SU-DHL-6 (cell line): ENCODE results near the gene NRP1.
"Not testable (repeated sequence)": the region's sequence is repeated elsewhere in the genome, so short reads cannot be mapped to it uniquely, and the experiment has no call there.

Experiments
- H2AFZ ChIP-seq: fragments of 200-600 bp; sonication (generic); 2 replicates; pipeline ENCODE4 v1.6.1; 2014; ENCODE audit warnings: low read depth, mild to moderate bottlenecking, moderate library complexity, mixed read lengths, antibody characterized with exemption, low read length; ENCODE audit not compliant: severe bottlenecking
- H3F3A ChIP-seq: fragments of 200-600 bp; shearing (Covaris generic); 2 replicates; pipeline ENCODE4 v1.6.0; 2016; ENCODE audit warnings: antibody characterized with exemption, mild to moderate bottlenecking; ENCODE audit not compliant: insufficient read depth
- H3K27ac ChIP-seq: fragments of 200-600 bp; sonication (generic); 2 replicates; pipeline ENCODE4 v1.5.1; 2016; ENCODE audit warnings: low read depth, mild to moderate bottlenecking, low read length, moderate library complexity, mixed read lengths
- H3K27me3 ChIP-seq: fragments of 200-600 bp; sonication (generic), shearing (Covaris generic); 2 replicates; pipeline ENCODE4 v1.6.0; 2014; ENCODE audit warnings: mild to moderate bottlenecking, low read length
- H3K36me3 ChIP-seq: fragments of 200-600 bp; sonication (generic); 2 replicates; pipeline ENCODE4 v1.6.1; 2014; ENCODE audit warnings: mild to moderate bottlenecking, low read length, mixed read lengths
- H3K4me2 ChIP-seq: fragments of 300-600, 200-600 bp; shearing (Covaris generic), sonication (generic); 2 replicates; pipeline ENCODE4 v1.6.0; 2014; ENCODE audit warnings: low read length, low read depth, mild to moderate bottlenecking; ENCODE audit not compliant: poor library complexity, severe bottlenecking
- H3K4me3 ChIP-seq: fragments of 200-600 bp; sonication (generic); 2 replicates; pipeline ENCODE4 v1.5.1; 2014; ENCODE audit warnings: antibody characterized with exemption, low read length, mild to moderate bottlenecking, mixed read lengths; ENCODE audit not compliant: insufficient read depth, poor library complexity, severe bottlenecking
- H3K79me2 ChIP-seq: fragments of 200-600 bp; sonication (generic); 2 replicates; pipeline ENCODE4 v1.6.1; 2014; ENCODE audit warnings: mild to moderate bottlenecking, low read length, moderate library complexity; ENCODE audit not compliant: insufficient read depth
- H3K9ac ChIP-seq: fragments of 200-600 bp; sonication (generic); 2 replicates; pipeline ENCODE4 v1.7.0; 2014; ENCODE audit warnings: mild to moderate bottlenecking, low read length
- H3K9me2 ChIP-seq: fragments of 200-600 bp; sonication (generic); replicated peaks from 2 replicates; pipeline ENCODE4 v1.6.1; 2014; ENCODE audit warnings: low read length; ENCODE audit not compliant: insufficient read depth
- H3K9me3 ChIP-seq: fragments of 200-600 bp; sonication (generic); 2 replicates; pipeline ENCODE4 v1.6.1; 2014; ENCODE audit warnings: low read length, mixed read lengths; ENCODE audit not compliant: insufficient read depth
- H4K20me1 ChIP-seq: fragments of 200-600 bp; sonication (generic); 2 replicates; pipeline ENCODE4 v1.6.1; 2014; ENCODE audit warnings: low read depth, mild to moderate bottlenecking, antibody characterized with exemption, low read length, moderate library complexity, mixed read lengths
- EZH2phosphoT487 ChIP-seq: fragments of 200-600 bp; sonication (generic), shearing (Covaris generic); conservative IDR thresholded peaks from 2 replicates; pipeline ENCODE4 v1.6.1; 2018; ENCODE audit warnings: mild to moderate bottlenecking, antibody characterized with exemption, low read length, moderate library complexity, mixed read lengths
- TF ChIP-seq, protein P1 (sequence below): fragments of 200-600 bp; sonication (generic); IDR thresholded peaks from one replicate; pipeline ENCODE4 v1.5.1; 2017; ENCODE audit warnings: antibody characterized with exemption, mild to moderate bottlenecking, low read length, moderate library complexity; ENCODE audit not compliant: insufficient read depth, poor library complexity, severe bottlenecking

The NRP1 gene

DNA sequence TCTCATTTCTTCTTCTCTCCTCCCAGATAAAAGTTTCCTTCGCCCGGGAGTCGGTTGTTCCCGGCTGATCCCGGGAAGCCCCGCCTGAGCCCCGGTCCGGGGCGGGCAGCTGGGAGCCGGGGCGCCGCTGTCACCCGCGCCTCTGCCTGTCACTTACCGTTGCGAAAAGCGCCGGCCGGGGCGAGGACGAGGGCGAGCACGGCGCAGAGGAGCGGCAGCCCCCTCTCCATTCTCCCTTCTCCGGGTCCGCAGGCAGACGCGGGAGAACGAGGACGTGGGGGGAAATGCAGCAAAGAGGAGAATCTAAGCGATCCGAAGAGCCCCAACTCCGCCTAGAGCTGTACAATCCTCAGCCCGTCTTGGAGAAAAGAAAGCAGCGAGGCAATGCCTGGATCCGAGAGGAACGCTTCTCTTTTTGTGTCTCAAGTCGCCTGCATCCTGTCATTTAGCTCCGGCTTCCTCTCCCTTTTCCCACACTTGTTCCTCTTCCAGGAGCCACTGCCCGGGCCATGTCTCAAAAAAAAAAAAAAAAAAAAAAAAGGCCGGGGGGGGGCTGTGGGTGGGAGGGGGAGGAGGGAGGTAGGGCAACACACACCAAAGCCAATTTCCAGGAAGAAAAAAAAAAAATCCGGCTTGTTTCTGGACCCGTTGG lies at the start of gene NRP1:
Gene NRP1 (minus strand): TSS at position 515 of the 652 bp plus-strand sequence. CDS start 285 bp downstream, at position 230.
- H3K9ac ChIP-seq, result no peak within 1 kb of the TSS
- H3K4me2 ChIP-seq, result no peak within 1 kb of the TSS
- no peaks in the 10 kb centered on the region for H3K36me3 ChIP-seq
- no peak within 1 kb of the TSS for H2AFZ ChIP-seq
- H3K9me3 ChIP-seq, result no peaks in the 10 kb centered on the region
- no peaks in the 10 kb centered on the region for H3K79me2 ChIP-seq
- H3K9me2 ChIP-seq, result no peaks in the 10 kb centered on the region
- no peak within 1 kb of the TSS for H3K27ac ChIP-seq
- H3K4me3 ChIP-seq, result no peak within 1 kb of the TSS
- TF ChIP-seq EZH2phosphoT487, result no peak
- TF ChIP-seq, protein P1, sequence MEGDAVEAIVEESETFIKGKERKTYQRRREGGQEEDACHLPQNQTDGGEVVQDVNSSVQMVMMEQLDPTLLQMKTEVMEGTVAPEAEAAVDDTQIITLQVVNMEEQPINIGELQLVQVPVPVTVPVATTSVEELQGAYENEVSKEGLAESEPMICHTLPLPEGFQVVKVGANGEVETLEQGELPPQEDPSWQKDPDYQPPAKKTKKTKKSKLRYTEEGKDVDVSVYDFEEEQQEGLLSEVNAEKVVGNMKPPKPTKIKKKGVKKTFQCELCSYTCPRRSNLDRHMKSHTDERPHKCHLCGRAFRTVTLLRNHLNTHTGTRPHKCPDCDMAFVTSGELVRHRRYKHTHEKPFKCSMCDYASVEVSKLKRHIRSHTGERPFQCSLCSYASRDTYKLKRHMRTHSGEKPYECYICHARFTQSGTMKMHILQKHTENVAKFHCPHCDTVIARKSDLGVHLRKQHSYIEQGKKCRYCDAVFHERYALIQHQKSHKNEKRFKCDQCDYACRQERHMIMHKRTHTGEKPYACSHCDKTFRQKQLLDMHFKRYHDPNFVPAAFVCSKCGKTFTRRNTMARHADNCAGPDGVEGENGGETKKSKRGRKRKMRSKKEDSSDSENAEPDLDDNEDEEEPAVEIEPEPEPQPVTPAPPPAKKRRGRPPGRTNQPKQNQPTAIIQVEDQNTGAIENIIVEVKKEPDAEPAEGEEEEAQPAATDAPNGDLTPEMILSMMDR, result no peak
- no peaks in the 10 kb centered on the region for H3F3A ChIP-seq
- no peaks in the 10 kb centered on the region for H4K20me1 ChIP-seq
- H3K27me3 ChIP-seq, result no peaks in the 10 kb centered on the region

DNA sequence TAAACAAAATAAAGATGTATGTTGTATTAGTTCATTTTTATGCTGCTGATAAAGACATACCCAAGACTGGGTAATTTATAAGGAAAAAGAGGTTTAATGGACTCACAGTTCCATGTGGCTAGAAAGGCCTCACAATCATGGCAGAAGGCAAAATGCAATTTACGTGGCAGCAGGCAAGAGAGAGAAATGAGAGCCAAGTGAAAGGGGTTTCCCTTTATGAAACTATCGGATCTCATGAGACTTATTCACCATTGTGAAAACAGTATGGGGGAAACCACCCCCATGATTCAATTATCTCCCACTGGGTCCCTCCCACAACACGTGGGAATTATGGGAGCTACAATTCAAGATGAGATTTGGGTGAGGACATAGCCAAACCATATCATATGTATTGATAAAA lies 49.7 kb upstream of the NRP1 start:
- not testable (repeated sequence) for H4K20me1 ChIP-seq, H3K27me3 ChIP-seq, H3K27ac ChIP-seq, H3K9ac ChIP-seq, H3K36me3 ChIP-seq, H3K79me2 ChIP-seq, H3K9me2 ChIP-seq, H3F3A ChIP-seq, H3K9me3 ChIP-seq, H3K4me3 ChIP-seq, H3K4me2 ChIP-seq, H2AFZ ChIP-seq

DNA sequence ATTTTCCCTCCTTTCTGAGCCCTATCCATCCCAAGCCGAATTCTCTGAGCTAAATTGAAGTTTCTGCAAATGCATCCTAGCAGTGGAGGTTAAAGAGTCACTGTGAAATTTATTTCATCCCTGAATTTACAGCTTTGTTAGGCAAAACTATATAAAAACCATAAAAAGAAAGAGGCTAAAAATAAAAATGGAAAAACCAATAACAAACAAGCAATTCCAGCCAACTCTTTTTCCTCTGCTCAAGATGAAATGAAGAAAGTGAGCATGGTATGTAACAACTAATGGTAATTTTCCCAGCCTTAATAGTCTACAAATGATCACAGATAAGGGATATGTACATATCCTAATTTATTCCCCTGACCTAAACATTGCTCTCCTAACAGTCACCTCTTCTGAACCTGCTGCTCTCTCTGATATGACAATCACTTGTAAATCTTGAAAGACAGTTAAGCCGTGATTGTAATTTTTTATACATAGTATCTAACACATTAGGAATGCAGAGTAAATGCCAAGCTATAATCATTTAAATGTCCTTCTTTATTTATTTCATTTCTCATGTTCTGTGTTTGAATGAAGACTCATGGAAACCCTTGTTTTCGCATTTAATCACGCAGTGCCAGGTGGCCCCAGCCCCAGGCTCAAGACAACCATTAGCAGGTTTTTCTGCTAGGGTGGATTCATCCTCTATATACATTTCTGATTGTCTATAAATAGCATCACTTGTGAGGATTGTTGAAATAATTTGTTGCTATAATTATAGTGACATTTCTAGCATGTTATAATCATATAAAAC lies 48.6 kb upstream of the NRP1 start:
- no peaks in the 10 kb centered on the region for H3F3A ChIP-seq
- no peaks in the 10 kb centered on the region for H3K9me2 ChIP-seq
- no peak overlapping the region for H3K4me2 ChIP-seq
- H4K20me1 ChIP-seq, result no peaks in the 10 kb centered on the region
- no peak overlapping the region for H2AFZ ChIP-seq
- H3K79me2 ChIP-seq, result no peaks in the 10 kb centered on the region
- no peaks in the 10 kb centered on the region for H3K36me3 ChIP-seq
- TF ChIP-seq, protein P1, result no peak
- no peak for TF ChIP-seq EZH2phosphoT487
- no peaks in the 10 kb centered on the region for H3K9me3 ChIP-seq
- no peak overlapping the region for H3K27ac ChIP-seq
- no peak overlapping the region for H3K4me3 ChIP-seq
- no peaks in the 10 kb centered on the region for H3K27me3 ChIP-seq
- H3K9ac ChIP-seq, result no peak overlapping the region

DNA sequence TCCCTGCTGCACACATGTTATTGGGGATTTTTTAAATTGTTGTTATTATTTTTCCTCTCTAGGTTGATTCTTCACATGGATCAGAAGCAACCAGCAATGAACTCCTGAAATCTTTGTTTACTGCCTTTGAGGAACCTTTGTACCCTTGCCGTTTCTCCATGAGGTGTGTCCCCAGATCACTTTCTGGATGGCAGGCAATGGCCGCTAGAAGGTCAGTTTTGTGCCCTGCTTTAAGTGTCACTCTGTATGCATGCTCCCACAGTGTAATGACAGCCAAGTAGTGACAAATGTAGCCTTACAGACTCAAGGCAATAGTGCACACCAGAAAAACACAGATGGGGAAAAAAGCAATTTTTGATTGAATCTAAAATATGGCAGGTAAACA lies 47.7 kb upstream of the NRP1 start:
- H3K4me3 ChIP-seq, result no peak overlapping the region
- no peaks in the 10 kb centered on the region for H3K9me2 ChIP-seq

More for the DNA sequence above, 47.7 kb upstream of the NRP1 start:
- no peaks in the 10 kb centered on the region for H3F3A ChIP-seq
- no peaks in the 10 kb centered on the region for H3K9me3 ChIP-seq
- no peak overlapping the region for H3K27ac ChIP-seq
- H3K9ac ChIP-seq, result no peak overlapping the region
- TF ChIP-seq, protein P1, result no peak
- no peak for TF ChIP-seq EZH2phosphoT487
- H4K20me1 ChIP-seq, result no peaks in the 10 kb centered on the region
- H2AFZ ChIP-seq, result no peak overlapping the region
- no peaks in the 10 kb centered on the region for H3K79me2 ChIP-seq
- H3K4me2 ChIP-seq, result no peak overlapping the region
- H3K36me3 ChIP-seq, result no peaks in the 10 kb centered on the region
- H3K27me3 ChIP-seq, result no peaks in the 10 kb centered on the region
